Activated T-cell treated with anti-CD3 and anti-CD28 coated beads, Interleukin-2, amount 50 U/mL, for 48 hours (primary cell): Measurements from ENCODE around the gene DOCK1.
A peak's percentile ranks its signal among the peaks of the same experiment; 100 is the strongest.

ENCODE experiments used
- DNase-seq, 2 experiments: peaks; one replicate each; pipeline ENCODE4 v3.0.0-alpha.2; 2020

The DOCK1 gene

DNA sequence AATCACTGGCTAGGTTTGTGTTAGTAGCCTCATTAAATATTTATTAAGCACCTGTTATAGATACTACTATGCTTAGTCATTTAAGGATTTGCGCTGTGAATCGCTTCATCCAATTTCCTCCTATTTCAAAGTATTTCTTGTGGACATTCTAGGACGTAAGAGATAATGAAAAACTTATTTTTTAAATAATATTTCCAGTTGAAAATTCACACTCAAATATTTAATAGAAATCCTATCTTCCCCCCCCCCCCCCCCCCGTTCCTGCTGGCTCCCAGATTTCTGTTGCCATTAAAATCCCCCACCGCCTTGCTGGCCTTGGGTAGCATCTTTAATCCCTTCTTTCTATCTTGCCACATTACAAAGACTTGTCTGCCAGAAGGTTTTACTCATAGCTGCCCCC lies 285.2 kb downstream of the DOCK1 start:
- no peak for DNase-seq

GRCh38 chr10:127193125-127193524 lies 287.9 kb downstream of the DOCK1 start:
- no peak for DNase-seq

DNA sequence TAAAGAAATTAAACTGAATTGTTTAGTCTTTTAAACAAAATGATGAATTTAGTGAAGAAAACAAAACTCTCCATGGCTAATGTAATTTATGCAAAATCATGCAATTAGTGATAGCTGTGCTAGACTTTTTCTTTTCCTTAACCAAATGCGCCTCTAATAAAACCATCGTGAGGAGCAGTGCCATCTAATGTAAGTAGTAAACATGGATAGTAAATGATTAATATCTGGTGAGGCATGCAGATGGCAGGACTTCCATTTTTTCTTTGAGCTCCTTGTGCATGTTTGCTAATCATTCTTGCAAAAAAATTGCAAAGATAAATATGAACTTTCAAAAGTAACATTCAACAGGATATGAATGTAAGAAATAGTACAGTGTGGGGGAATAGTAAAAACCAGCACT lies 288.9 kb downstream of the DOCK1 start:
- DNase-seq, result no peak

GRCh38 chr10:127194599-127194998 lies 289.4 kb downstream of the DOCK1 start:
- no peak for DNase-seq

GRCh38 chr10:127195041-127195506 lies 289.8 kb downstream of the DOCK1 start:
- no peak for DNase-seq

GRCh38 chr10:127195571-127196281 lies 290.5 kb downstream of the DOCK1 start:
- peak in 1 of 2 experiments; percentile 15 for DNase-seq

DNA sequence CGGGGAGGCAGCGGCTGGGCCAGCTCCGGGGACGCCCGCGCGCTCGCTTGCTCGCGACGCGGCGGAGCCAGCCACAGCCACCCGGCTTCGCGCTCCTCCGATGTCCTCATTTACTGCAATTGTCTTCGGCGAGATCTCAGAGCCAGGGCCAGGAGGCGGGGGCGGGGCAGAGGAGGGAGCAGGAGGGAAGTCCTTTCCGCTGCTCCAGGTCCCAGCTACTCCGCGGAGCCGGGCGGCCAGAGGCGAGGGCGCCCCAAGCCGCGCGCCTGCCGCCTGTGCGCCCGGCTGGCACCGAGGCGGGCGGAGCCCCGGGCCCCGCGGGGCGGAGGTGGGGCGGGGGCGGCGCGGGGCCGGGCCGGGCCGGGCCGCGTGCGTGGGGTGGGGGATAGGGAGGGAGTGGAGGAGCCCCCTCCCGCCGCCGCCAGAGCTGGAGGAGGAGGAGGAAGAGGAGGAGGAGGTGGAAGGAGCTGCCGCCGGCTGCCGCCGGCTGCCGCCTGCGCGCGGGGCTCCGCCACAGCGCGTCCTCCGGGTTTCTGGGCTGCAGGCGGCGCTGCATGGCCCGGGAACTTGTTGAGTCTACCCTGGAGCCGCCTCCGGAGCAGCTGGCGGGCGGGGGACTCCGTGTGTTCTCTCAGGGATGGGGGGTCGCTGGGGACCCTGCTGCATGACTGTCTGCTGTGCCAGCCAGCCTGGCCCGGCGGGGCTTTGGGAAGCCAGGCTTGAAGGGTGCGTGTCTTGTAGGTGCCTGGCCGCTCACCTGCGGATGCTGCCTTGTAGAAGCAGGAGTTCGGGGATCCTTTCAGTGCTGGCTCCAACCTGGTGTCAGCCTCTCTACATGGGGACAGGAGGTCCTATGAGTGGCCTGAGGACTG lies 291.3 kb downstream of the DOCK1 start, which contains the start of gene INSYN2A:
Gene INSYN2A, minus strand, starts transcription at position 310 of the 872 bp plus-strand sequence. CDS start 20,196 bp downstream, outside the sequence.
- DNase-seq, result peak in 1 of 2 experiments; percentile 18

GRCh38 chr10:127197154-127197432 lies 291.9 kb downstream of the DOCK1 start:
- no peak for DNase-seq

DNA sequence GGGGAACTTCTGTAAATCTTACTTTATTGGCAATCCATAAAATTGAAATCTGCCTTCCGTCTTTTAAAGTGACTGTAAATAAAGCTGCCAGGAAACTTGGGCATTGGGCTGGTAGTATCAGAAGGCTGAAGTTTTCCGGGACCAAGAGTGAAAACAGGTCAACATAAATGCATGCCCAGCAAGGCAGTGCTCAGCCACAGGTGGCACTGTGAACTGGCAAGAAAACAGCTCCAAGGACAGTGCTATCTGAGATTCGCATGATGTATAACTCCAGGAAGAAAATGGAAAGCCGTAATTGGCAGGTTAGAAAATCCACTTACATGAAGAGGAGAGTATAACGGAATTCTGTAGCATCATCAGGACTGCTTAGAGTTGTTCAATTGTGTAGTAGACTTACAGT lies 293.1 kb downstream of the DOCK1 start:
- no peak for DNase-seq

DNA sequence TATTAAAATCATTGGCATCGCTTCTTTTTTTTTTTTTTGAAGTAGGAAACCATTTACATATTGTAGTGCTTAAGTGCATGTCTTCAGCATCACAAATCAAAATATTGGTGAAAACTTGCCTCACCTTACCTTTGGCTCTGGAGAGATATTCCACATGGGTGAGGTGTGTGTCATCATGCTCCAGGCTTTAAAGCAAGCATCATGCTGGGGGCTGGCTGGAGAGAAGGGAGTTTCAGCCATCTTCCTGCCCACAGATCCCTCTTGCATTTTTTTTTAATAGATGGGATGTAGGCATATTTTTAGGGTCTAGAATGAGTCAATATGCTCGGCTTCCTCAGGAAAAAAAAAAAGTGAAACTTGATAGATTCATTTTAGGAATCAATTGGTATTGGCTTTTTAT lies 293.5 kb downstream of the DOCK1 start:
- no peak for DNase-seq

DNA sequence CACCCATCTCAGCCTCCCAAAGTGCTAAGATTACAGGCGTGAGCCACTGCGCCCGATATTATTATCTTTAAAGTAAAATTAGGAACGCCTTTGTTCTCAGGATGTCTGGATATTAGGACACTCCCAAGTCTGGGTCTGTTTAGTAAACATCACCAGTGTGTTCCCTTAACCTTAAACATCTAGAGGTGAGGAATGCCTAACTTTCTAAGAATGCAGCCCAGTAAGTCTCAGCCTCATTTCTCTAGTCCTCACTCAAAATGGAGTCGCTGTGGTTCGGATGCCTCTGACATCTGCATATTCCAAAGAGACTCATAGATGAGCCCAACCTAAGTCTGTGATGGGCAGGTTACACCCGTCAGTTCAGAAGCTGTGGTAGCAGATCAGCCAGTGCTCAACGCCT lies 295.4 kb downstream of the DOCK1 start:
- DNase-seq, result no peak

DNA sequence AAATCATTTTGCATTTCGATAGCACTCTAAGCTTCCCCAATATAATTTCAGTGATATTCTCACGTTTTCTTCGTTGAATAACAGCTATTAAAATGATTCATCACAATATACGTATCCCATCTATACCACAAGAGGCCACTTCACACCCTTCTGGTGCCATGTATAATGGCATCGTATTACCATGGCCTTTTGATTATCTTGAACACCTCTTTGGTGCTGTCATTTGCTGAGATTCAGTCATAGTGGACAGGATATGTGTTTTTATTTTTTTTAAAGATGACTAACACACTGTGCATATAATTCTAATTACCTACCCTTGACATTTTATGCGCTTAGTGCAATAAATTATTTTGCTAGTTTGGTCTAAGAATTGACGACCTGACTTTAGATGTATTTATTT lies 297.8 kb downstream of the DOCK1 start:
- no peak for DNase-seq

DNA sequence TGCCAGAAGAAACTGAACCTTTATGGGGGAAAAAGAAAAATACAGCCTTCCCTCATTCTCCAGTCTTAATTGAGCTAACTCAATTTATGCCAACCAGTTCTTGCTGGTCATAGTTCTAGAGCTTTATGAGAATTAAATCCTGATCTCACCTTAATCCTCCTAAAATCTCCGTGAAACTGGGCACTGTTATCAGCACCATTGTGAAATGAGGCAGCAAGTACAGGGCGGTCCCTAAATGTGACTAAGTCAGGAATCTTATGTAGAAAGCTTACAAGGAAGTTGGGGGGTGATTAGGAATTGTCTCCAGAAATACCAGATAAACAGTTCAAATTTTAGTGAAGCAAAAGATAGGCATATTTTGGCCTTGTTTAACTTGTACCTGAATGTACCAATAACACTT lies 301.9 kb downstream of the DOCK1 start:
- DNase-seq, result no peak

- no peak for DNase-seq
Measured at GRCh38 chr10:127210936-127211466, 305.8 kb downstream of the DOCK1 start.

- DNase-seq, result no peak
Measured at GRCh38 chr10:127215866-127216265, 310.6 kb downstream of the DOCK1 start.

DNA sequence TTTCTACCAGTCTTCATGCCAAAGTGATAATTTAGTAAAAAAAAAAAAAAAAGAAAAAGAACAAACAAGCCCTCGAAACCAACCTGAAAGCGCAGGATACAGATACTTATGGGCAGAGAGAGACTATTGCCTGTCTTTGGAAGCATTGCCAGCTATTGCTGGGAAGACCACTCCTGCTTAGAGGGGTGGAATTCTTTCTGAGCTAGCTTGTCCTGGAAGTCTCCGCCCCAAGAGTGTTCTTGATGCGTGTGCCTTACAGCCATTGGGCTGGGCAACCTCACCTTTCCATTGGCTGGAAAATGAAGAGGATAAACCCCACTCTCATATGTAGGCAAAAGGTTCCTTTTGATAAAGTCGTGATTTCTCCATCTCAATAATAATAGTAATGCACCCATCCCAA lies 311.0 kb downstream of the DOCK1 start:
- DNase-seq, result no peak

GRCh38 chr10:127216786-127217185 lies 311.6 kb downstream of the DOCK1 start:
- no peak for DNase-seq

DNA sequence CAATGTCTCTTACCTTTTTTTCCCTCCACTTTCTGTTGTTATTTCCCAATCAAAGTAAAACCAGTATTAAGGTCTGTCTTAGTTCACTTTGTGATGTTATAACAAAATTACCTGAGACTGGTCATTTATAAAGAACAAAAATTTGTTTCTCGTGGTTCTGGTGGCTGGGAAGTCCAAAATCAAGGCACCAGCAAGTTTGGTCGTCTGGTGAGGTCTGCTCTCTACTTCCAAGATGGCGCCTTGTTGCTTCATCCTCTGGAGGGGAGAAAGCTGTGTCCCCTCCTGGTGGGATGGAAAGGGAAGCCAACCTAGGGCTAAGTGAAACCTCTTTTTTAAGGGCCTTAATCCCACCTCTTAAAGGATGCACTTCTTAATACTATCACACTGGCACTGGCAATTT lies 313.4 kb downstream of the DOCK1 start:
- no peak for DNase-seq

DNA sequence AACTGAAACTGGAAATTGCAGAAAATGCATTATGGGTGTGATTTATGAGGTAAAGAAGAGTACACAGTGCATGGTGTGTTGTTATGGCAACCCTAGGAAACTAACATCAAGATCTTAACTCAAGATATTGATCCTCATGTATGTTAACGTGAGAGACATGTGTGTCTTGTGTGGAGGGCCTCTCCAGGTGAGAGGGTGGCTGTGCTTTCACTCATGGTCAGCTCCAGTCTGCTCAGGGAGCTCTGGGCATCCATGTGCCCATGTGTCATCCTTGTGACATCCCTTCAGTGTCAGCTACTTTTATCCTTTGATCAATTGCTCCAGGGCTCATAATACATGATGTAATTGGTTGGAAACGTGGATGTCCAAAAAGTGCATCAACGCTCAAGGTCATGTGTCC lies 316.1 kb downstream of the DOCK1 start:
- DNase-seq, result no peak

DNA sequence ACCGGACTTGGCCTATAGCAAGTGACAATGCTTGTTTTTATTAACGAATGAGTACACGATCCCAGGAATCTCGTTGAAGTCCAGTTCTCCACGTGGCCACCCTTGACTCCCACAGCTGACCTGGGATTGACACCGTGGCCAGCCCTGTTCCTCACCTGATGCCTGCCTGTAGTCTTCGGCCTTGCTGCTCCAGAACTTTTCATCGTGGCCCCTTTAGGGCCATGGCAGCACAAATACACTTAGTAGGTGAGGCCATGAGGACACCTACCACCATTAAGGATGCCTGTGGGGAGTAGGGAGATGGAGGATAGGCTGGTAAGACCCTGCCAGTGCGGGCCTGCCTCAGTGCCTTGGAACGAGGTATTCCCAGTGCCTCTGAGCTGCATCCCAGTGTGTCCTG lies 321.8 kb downstream of the DOCK1 start:
- DNase-seq, result no peak

DNA sequence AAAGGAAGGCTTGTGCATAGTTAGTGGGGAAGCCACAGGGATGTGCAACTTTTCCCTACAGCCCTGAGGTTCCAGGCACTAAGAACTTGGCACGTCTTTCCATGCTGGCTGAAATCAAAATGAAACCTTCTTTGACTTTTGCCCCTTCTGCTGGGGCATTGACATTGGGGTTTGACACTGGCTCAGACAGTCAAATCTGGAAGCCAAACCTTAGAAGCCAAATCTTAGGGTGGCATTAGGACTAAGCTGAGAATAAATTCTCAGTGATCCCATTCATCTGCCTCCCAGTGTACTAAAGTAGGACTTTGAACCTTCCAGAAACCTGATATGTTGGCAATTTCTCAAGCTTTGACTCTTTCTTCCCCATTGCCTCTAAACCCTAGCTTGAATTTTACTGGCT lies 322.4 kb downstream of the DOCK1 start:
- no peak for DNase-seq

- no peak for DNase-seq
Measured at GRCh38 chr10:127228195-127228787, 323.1 kb downstream of the DOCK1 start.

DNA sequence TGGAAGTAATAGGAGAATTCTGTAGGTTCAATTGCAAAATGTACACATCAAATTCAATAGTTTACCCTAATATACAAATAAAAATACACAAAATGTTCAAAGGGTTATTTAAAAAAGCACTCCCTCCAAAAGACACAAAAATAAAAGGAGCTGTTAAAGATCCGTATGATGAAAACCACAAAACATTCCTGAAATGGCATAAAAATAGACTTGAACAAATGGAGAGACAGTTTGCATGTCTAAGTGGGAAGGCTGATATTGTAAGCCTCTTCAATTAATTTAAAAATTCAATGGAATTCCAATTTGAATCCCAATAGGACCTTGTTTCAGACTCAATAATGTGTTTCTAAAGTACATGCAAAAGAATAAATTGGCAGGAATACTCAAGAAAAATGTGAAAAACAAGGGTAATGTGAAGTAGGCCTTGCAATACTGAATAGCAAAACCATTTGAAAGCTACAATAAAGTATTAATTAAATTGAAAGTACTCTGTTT lies 329.1 kb downstream of the DOCK1 start:
- DNase-seq, result no peak
